IMR-90 (cell line): ENCODE measurements around the gene SPAG16. TPM values are rescaled to one million over a fixed set of nuclear protein-coding genes. Genes with fewer than 3 reads are reported as not detected.

Experiments
- ATAC-seq: fragments of 200-7000 bp; cut with Tn5 transposase; 2 replicates; pipeline ENCODE4 v1.9.1; 2020; ENCODE audit warnings: low read depth, mild to moderate bottlenecking, moderate library complexity
- BruUV-seq: library from RNA; stranded (reverse); fragments of 400-500 nt; replicated peaks from 2 replicates; lab custom pipeline; 2021; lab: Mats Ljungman, UMichigan
- CTCF ChIA-PET: fragments of 300-600 bp; formaldehyde crosslinking; extraction: SDS; loops from one replicate; lab custom pipeline; 2021; ENCODE audit warnings: antibody characterized with exemption; lab: Yijun Ruan, JAX
- POLR2A ChIA-PET: fragments of 300-600 bp; sonication (Branson Sonifier 250); formaldehyde crosslinking; loops from one replicate; lab custom pipeline; 2022; ENCODE audit warnings: antibody characterized with exemption; ENCODE audit not compliant: unreplicated experiment; lab: Charles Lee
- DNase-seq: peaks from one replicate; pipeline ENCODE4 v3.0.0; 2013
- H2AFZ ChIP-seq: replicated peaks from 2 replicates; pipeline ENCODE3; 2013; ENCODE audit warnings: low read length, mild to moderate bottlenecking; ENCODE audit not compliant: poor library complexity
- H2AK5ac ChIP-seq: 2 replicates; pipeline ENCODE4 v1.6.1; 2013; ENCODE audit warnings: low read depth, low read length, inconsistent platforms
- H2AK9ac ChIP-seq: replicated peaks from 2 replicates; pipeline ENCODE3; 2013; ENCODE audit warnings: mild to moderate bottlenecking, low read depth, low read length, moderate library complexity; ENCODE audit not compliant: poor library complexity
- H2BK120ac ChIP-seq: 2 replicates; pipeline ENCODE4 v1.6.1; 2013; ENCODE audit warnings: low read depth, low read length, inconsistent platforms
- H2BK15ac ChIP-seq: 3 replicates; pipeline ENCODE4 v1.6.1; 2013; ENCODE audit warnings: low read depth, low read length, inconsistent platforms
- H2BK20ac ChIP-seq: 2 replicates; pipeline ENCODE4 v1.6.1; 2013; ENCODE audit warnings: low read depth, mild to moderate bottlenecking, inconsistent platforms, low read length, moderate library complexity
- H2BK5ac ChIP-seq: 2 replicates; pipeline ENCODE4 v1.6.1; 2013; ENCODE audit warnings: mild to moderate bottlenecking, low read depth, low read length, inconsistent platforms; ENCODE audit not compliant: poor library complexity, severe bottlenecking
- H3K14ac ChIP-seq: replicated peaks from 2 replicates; pipeline ENCODE4 v1.6.1; 2013; ENCODE audit warnings: low read depth, low read length, inconsistent platforms
- H3K18ac ChIP-seq: 2 replicates; pipeline ENCODE4 v1.6.1; 2013; ENCODE audit warnings: low read depth, low read length, control low read depth
- H3K23ac ChIP-seq: 2 replicates; pipeline ENCODE4 v1.6.1; 2013; ENCODE audit warnings: low read depth, low read length, inconsistent platforms
- H3K27ac ChIP-seq: 2 replicates; pipeline ENCODE4 v1.5.1; 2013; ENCODE audit warnings: mild to moderate bottlenecking, control low read depth, low read length; ENCODE audit not compliant: insufficient read depth
- H3K27me3 ChIP-seq: 2 replicates; pipeline ENCODE4 v1.6.1; 2013; ENCODE audit warnings: low read length; ENCODE audit not compliant: control insufficient read depth, insufficient read depth
- H3K36me3 ChIP-seq: 2 replicates; pipeline ENCODE4 v1.6.1; 2013; ENCODE audit warnings: low read length, mixed read lengths; ENCODE audit not compliant: control insufficient read depth, insufficient read depth
- H3K4ac ChIP-seq: 2 replicates; pipeline ENCODE4 v1.6.1; 2013; ENCODE audit warnings: low read depth, low read length, inconsistent platforms
- H3K4me1 ChIP-seq: 2 replicates; pipeline ENCODE4 v1.6.1; 2013; ENCODE audit warnings: low read length, mixed read lengths; ENCODE audit not compliant: control insufficient read depth, insufficient read depth
- H3K4me2 ChIP-seq: 2 replicates; pipeline ENCODE4 v1.6.1; 2013; ENCODE audit warnings: low read depth, mild to moderate bottlenecking, control low read depth, low read length, moderate library complexity
- H3K4me3 ChIP-seq: 2 replicates; pipeline ENCODE4 v1.5.1; 2013; ENCODE audit warnings: low read depth, mild to moderate bottlenecking, control low read depth, low read length, moderate library complexity; ENCODE audit not compliant: insufficient read depth
- H3K56ac ChIP-seq: 2 replicates; pipeline ENCODE4 v1.6.1; 2013; ENCODE audit warnings: low read length, inconsistent platforms; ENCODE audit not compliant: insufficient read depth; ENCODE audit errors: extremely low read depth
- H3K79me1 ChIP-seq, 2 experiments: 2 replicates each; pipeline ENCODE4 v1.6.1; 2013; ENCODE audit warnings: low read length in 2 of 2, inconsistent platforms in 1 of 2, low read depth in 1 of 2
- H3K9ac ChIP-seq: 2 replicates; pipeline ENCODE4 v1.6.1; 2013; ENCODE audit warnings: low read depth, low read length, control low read depth
- H3K9me1 ChIP-seq: 2 replicates; pipeline ENCODE4 v1.6.1; 2013; ENCODE audit warnings: low read length, inconsistent platforms; ENCODE audit not compliant: insufficient read depth
- H3K9me3 ChIP-seq: 2 replicates; pipeline ENCODE4 v1.6.1; 2013; ENCODE audit warnings: low read length; ENCODE audit not compliant: control insufficient read depth, insufficient read depth
- H4K20me1 ChIP-seq: 2 replicates; pipeline ENCODE4 v1.6.1; 2013; ENCODE audit warnings: low read length, inconsistent platforms; ENCODE audit not compliant: insufficient read depth
- H4K5ac ChIP-seq: 2 replicates; pipeline ENCODE4 v1.6.1; 2013; ENCODE audit warnings: mild to moderate bottlenecking, low read depth, low read length, control low read depth
- H4K8ac ChIP-seq, 2 experiments: 2 replicates each; pipeline ENCODE4 v1.6.1; 2013; ENCODE audit warnings: low read depth in 2 of 2, low read length in 2 of 2, control low read depth in 1 of 2, inconsistent platforms in 1 of 2
- H4K91ac ChIP-seq: 2 replicates; pipeline ENCODE4 v1.6.1; 2013; ENCODE audit warnings: low read depth, low read length, inconsistent platforms; ENCODE audit not compliant: insufficient read depth
- BHLHE40 ChIP-seq: fragments of 150-350 bp; IDR thresholded peaks from 2 replicates; pipeline ENCODE4 v1.6.1; 2016; ENCODE audit warnings: mild to moderate bottlenecking, low read depth, low read length
- CEBPB ChIP-seq: IDR thresholded peaks from 2 replicates; pipeline ENCODE4 v1.6.1; 2012; ENCODE audit warnings: low read depth, low read length, improper control_type of control experiment
- CHD1 ChIP-seq: IDR thresholded peaks from 2 replicates; pipeline ENCODE4 v1.6.1; 2012; ENCODE audit warnings: low read depth, low read length, improper control_type of control experiment
- FOS ChIP-seq: fragments of 150-350 bp; IDR thresholded peaks from 2 replicates; pipeline ENCODE4 v1.6.1; 2016; ENCODE audit warnings: low read depth, low read length
- MAFK ChIP-seq: IDR thresholded peaks from 2 replicates; pipeline ENCODE4 v1.6.1; 2012; ENCODE audit warnings: low read depth, low read length, improper control_type of control experiment
- MAZ ChIP-seq: IDR thresholded peaks from 2 replicates; pipeline ENCODE4 v1.6.1; 2012; ENCODE audit warnings: low read depth, mild to moderate bottlenecking, low read length, improper control_type of control experiment, moderate library complexity, borderline replicate concordance
- MXI1 ChIP-seq: IDR thresholded peaks from 2 replicates; pipeline ENCODE4 v1.6.1; 2012; ENCODE audit warnings: low read depth, mild to moderate bottlenecking, low read length, moderate library complexity, borderline replicate concordance
- NFE2L2 ChIP-seq: fragments of 150-350 bp; IDR thresholded peaks from 2 replicates; pipeline ENCODE4 v1.6.1; 2016; ENCODE audit warnings: low read depth, mild to moderate bottlenecking, low read length
- POLR2A ChIP-seq: IDR thresholded peaks from 2 replicates; pipeline ENCODE4 v1.6.1; 2012; ENCODE audit warnings: mild to moderate bottlenecking, low read depth, low read length
- RAD21 ChIP-seq: IDR thresholded peaks from 2 replicates; pipeline ENCODE4 v1.6.1; 2012; ENCODE audit warnings: low read length, improper control_type of control experiment
- RCOR1 ChIP-seq: IDR thresholded peaks from 2 replicates; pipeline ENCODE4 v1.6.1; 2012; ENCODE audit warnings: mild to moderate bottlenecking, low read length, improper control_type of control experiment; ENCODE audit not compliant: insufficient replicate concordance
- RFX5 ChIP-seq: IDR thresholded peaks from 2 replicates; pipeline ENCODE4 v1.8.0; 2012; ENCODE audit warnings: low read depth, mild to moderate bottlenecking, low read length, moderate library complexity
- SMC3 ChIP-seq: fragments of 150-350 bp; IDR thresholded peaks from 2 replicates; pipeline ENCODE4 v1.6.1; 2016; ENCODE audit warnings: low read depth, mild to moderate bottlenecking, antibody characterized with exemption, low read length, moderate library complexity
- WGBS, 2 experiments: methylation state at CpG; one replicate each; pipeline versions ENCODE4 v1.1.5 to v1.1.7; 2013; ENCODE audit warnings: missing lambda C conversion rate in 2 of 2; ENCODE audit not compliant: insufficient read length in 1 of 2; ENCODE audit errors: extremely low coverage in 2 of 2; 5-methylcytosine and 5-hydroxymethylcytosine counted together
- dilution Hi-C: fragments of 300-500 bp; cut with HindIII; formaldehyde crosslinking; loops from one replicate; pipeline ENCODE4 v1.14.3; 2018; ENCODE audit warnings: low sequenced_read_pairs; ENCODE audit not compliant: unreplicated experiment
- in situ Hi-C: fragments of 300-500 bp; cut with MboI; formaldehyde crosslinking; loops from 3 replicates; pipeline ENCODE4 v1.14.3; 2019; ENCODE audit warnings: low sequenced_read_pairs, inconsistent platforms, mixed read lengths
- intact Hi-C: fragments of 100-400 bp; cut with micrococcal nuclease; formaldehyde crosslinking; loops from 2 replicates; pipeline ENCODE4 v1.10.0; 2022
- polyA plus RNA-seq, 3 experiments: library from polyadenylated mRNA; depleted of rRNA; stranded (reverse); fragments of >200 nt; gene quantifications; 2 replicates each; pipeline ENCODE4 v1.2.3, GENCODE V29; 2012; ENCODE audit warnings: low replicate concordance in 1 of 3
- total RNA-seq: library from RNA; depleted of rRNA; stranded (reverse); fragments of >200 nt; gene quantifications from 2 replicates; pipeline ENCODE4 v1.2.3, GENCODE V29; 2012
- TF ChIP-seq, protein P1 (sequence below): fragments of 150-350 bp; IDR thresholded peaks from 2 replicates; pipeline ENCODE4 v1.6.1; 2016; ENCODE audit warnings: low read depth, mild to moderate bottlenecking, low read length, moderate library complexity, borderline replicate concordance
- TF ChIP-seq, protein P2 (sequence below): fragments of 150-350 bp; IDR thresholded peaks from 2 replicates; pipeline ENCODE4 v1.6.1; 2017; ENCODE audit warnings: mild to moderate bottlenecking, antibody characterized with exemption, low read length, low read depth

Gene SPAG16
- total and polyA plus RNA-seq, 2 of the 4 experiments (the other 2 are of a cell fraction): 7.3 to 13.5 TPM

DNA sequence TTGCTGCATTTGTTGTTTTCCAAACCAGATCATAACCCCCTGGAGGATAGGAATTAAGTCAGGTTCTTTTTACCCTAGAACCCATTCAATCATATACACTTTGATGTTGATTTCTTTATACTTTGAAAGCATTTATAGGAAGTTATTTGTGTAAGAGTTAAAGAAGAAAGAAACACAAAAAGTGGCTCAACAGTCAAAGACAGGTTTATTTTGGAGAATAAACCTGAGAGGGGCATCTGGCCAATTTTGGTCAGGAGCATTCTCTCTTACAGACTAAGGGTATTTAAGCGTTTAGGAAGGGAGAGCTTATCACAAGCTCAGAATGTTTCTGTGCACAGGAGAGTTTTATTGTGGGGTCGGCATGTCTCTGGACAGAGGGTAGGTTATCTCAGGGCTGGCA, 398.0 kb downstream of the SPAG16 start:
- no peak overlapping the region for H3K23ac ChIP-seq
- H2BK120ac ChIP-seq: no peak overlapping the region
- H3K4me3 ChIP-seq: no peak overlapping the region
- H2AK5ac ChIP-seq: no peak overlapping the region
- no peak overlapping the region for H2BK20ac ChIP-seq
- no peak overlapping the region for H3K56ac ChIP-seq
- ChIA-PET CTCF (no interaction called here), POLR2A (no interaction called here)
- no peaks in the 10 kb centered on the region for H4K20me1 ChIP-seq
- H2BK5ac ChIP-seq: no peak overlapping the region
- H2AK9ac ChIP-seq: no peak overlapping the region
- no peaks in the 10 kb centered on the region for H3K4me1 ChIP-seq
- H3K27me3 ChIP-seq: no peaks in the 10 kb centered on the region
- ATAC-seq (no peak), DNase-seq (no peak)
- no peak overlapping the region for H2BK15ac ChIP-seq
- in situ Hi-C loops: no loop called here
- no peak overlapping the region for H3K4ac ChIP-seq
- H4K5ac ChIP-seq: no peak overlapping the region
- no peaks in the 10 kb centered on the region for H3K79me1 ChIP-seq
- peaks cover 8% of the 10 kb centered on the region for H3K9me3 ChIP-seq
- BruUV-seq: no TSS peak
- no CpG with 5 or more reads among the region's 2 CpGs for WGBS, 2 experiments
- H4K91ac ChIP-seq: no peak overlapping the region
- H3K18ac ChIP-seq: no peak overlapping the region
- H2AFZ ChIP-seq: no peak overlapping the region
- no peak overlapping the region for H4K8ac ChIP-seq
- no peaks in the 10 kb centered on the region for H3K9me1 ChIP-seq
- dilution Hi-C loops: no loop called here
- no peak overlapping the region for H3K14ac ChIP-seq
- intact Hi-C loops: no loop called here
- TF ChIP-seq BHLHE40 (no peak), RFX5 (no peak), MAFK (no peak), NFE2L2 (no peak), FOS (no peak), CEBPB (no peak), POLR2A (no peak), RCOR1 (no peak), MXI1 (no peak), CHD1 (no peak), SMC3 (no peak), RAD21 (no peak), MAZ (no peak)
- TF ChIP-seq, protein P1, sequence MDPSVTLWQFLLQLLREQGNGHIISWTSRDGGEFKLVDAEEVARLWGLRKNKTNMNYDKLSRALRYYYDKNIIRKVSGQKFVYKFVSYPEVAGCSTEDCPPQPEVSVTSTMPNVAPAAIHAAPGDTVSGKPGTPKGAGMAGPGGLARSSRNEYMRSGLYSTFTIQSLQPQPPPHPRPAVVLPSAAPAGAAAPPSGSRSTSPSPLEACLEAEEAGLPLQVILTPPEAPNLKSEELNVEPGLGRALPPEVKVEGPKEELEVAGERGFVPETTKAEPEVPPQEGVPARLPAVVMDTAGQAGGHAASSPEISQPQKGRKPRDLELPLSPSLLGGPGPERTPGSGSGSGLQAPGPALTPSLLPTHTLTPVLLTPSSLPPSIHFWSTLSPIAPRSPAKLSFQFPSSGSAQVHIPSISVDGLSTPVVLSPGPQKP: no peak
- TF ChIP-seq, protein P2, sequence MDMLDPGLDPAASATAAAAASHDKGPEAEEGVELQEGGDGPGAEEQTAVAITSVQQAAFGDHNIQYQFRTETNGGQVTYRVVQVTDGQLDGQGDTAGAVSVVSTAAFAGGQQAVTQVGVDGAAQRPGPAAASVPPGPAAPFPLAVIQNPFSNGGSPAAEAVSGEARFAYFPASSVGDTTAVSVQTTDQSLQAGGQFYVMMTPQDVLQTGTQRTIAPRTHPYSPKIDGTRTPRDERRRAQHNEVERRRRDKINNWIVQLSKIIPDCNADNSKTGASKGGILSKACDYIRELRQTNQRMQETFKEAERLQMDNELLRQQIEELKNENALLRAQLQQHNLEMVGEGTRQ: no peak
- H3K4me2 ChIP-seq: no peak overlapping the region
- no peak overlapping the region for H3K9ac ChIP-seq
- H3K36me3 ChIP-seq: no peaks in the 10 kb centered on the region
- H3K27ac ChIP-seq: no peak overlapping the region
